Activated CD8-positive, alpha-beta T cell treated with anti-CD3 and anti-CD28 coated beads, Interleukin-2, amount 10 ng/mL, durations not matched to agents 7 days and 5 days (primary cell): ENCODE results near the gene CDK3. TPM values are rescaled to one million over a fixed set of nuclear protein-coding genes. Genes with fewer than 3 reads are reported as not detected.

Experiments used
- ATAC-seq: fragments of 150-1000 bp; cut with Tn5 transposase; one replicate; pipeline ENCODE4 v1.10.0; 2021; ENCODE audit warnings: moderate library complexity
- CTCF ChIA-PET: fragments of 350-600 bp; sonication (Branson Sonifier 250); formaldehyde crosslinking; loops from one replicate; lab custom pipeline; 2021; ENCODE audit warnings: antibody characterized with exemption; lab: Charles Lee
- POLR2A ChIA-PET: fragments of 350-600 bp; sonication (Branson Sonifier 250); formaldehyde crosslinking; loops from one replicate; lab custom pipeline; 2021; ENCODE audit warnings: antibody characterized with exemption; lab: Charles Lee
- DNase-seq: peaks from one replicate; pipeline ENCODE4 v3.0.0-alpha.2; 2020
- H3K27ac Mint-ChIP-seq: one replicate; pipeline ENCODE4 v1.8.0; 2021; ENCODE audit warnings: mild to moderate bottlenecking, mixed read lengths
- H3K27me3 Mint-ChIP-seq: one replicate; pipeline ENCODE4 v1.8.0; 2021; ENCODE audit warnings: low read depth, mixed read lengths
- H3K36me3 Mint-ChIP-seq: one replicate; pipeline ENCODE4 v1.8.0; 2021; ENCODE audit warnings: low read depth, mixed read lengths
- H3K4me1 Mint-ChIP-seq: one replicate; pipeline ENCODE4 v1.8.0; 2021; ENCODE audit warnings: low read depth, mixed read lengths
- H3K4me3 Mint-ChIP-seq: one replicate; pipeline ENCODE4 v1.8.0; 2021; ENCODE audit warnings: mild to moderate bottlenecking, mixed read lengths
- H3K9me3 Mint-ChIP-seq: one replicate; pipeline ENCODE4 v1.8.0; 2022; ENCODE audit warnings: mixed read lengths; ENCODE audit not compliant: insufficient read depth
- total RNA-seq, 2 experiments: library from RNA; stranded (reverse); gene quantifications; one replicate each; pipeline ENCODE4 v1.2.3, GENCODE V29; 2021

Gene CDK3
- total RNA-seq, 2 experiments from 2014 or later: 6.4 to 7.3 TPM

DNA sequence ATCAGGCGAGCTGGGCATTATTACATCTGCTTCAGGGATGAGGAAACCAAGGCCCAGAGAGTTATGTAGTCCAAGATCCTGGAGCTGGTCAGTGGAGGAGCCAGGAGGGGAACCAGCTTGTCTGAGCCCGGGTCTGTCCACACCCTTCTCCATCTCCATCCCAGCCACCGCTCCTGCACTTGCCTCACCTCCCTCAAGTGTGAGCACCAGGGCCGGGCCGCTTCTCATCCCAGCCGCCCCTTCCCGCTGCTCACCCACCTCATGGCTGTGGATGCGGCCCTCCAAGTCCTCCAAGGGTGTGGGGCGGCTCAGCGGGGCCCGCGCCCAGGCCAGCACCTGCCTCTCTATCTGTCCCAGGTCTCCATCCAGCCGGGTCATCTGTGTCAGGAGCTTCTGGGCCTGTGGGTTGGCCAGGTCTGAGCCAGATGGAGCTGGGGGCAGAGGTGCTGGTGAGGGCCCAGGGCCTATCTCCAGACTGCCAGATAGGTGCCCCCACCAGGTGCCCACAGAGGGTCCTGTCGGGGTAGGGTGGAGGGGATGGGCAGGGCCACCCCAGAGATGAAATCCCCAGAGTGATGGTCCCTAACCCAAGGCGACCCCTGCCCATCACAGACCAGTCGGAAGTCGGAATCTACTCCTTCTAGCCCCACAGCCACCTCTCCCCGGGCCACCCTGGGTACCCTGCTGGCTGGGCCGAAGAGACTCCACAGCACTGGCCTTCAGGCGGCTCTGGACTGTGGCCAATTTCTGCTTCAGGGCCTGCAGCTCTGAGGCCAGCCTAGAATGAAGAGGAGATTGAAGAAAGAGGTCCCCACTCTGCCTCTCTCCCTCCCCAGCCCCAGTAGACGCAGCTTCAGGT lies 17.1 kb downstream of the CDK3 start:
- CTCF ChIA-PET: interaction anchor here (1.0 to 1.1 kb wide), 2 partner anchors 13 to 36 kb away, joined by 3 read pairs; no protein-coding TSS in a partner anchor
- Mint-ChIP-seq H3K36me3 (no peaks in the 10 kb centered on the region), H3K4me3 (no peak overlapping the region), H3K9me3 (no peaks in the 10 kb centered on the region), H3K27ac (no peak overlapping the region), H3K4me1 (peaks cover 8% of the 10 kb centered on the region), H3K27me3 (no peaks in the 10 kb centered on the region)
- POLR2A ChIA-PET: interaction anchor here (2.3 kb wide), 1 partner anchor 12 kb away, joined by 15 read pairs; no protein-coding TSS in a partner anchor
- ATAC-seq: no peak
- DNase-seq: no peak

DNA sequence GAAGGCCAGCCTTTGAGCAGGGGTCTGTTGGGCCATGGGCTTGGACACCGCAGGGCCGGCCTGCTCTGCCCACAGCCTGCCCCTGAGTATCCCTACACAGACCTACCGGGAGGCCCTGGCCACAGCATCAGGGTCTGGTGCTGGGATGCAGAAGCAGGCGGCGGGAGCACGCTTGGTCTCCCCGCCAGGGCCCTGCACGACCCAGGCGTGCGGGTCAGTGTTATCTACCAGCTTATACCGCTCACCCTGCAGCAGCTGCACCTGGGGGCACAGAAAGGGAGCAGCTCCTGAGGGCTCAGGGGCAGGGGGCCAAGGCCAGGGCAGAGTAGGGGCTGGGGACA lies 17.7 kb downstream of the CDK3 start:
- ATAC-seq (no peak), DNase-seq (no peak)
- no peak overlapping the region for H3K4me3 Mint-ChIP-seq
- H3K9me3 Mint-ChIP-seq: no peaks in the 10 kb centered on the region
- ChIA-PET CTCF (interaction anchor here (2.3 kb wide), 1 partner anchor 380 kb away, joined by 6 read pairs; no protein-coding TSS in a partner anchor), POLR2A (interaction anchor here (2.3 kb wide), 1 partner anchor 11 kb away, joined by 15 read pairs; no protein-coding TSS in a partner anchor)
- no peaks in the 10 kb centered on the region for H3K36me3 Mint-ChIP-seq
- H3K27me3 Mint-ChIP-seq: no peaks in the 10 kb centered on the region
- H3K27ac Mint-ChIP-seq: no peak overlapping the region
- peaks cover 8% of the 10 kb centered on the region for H3K4me1 Mint-ChIP-seq

DNA sequence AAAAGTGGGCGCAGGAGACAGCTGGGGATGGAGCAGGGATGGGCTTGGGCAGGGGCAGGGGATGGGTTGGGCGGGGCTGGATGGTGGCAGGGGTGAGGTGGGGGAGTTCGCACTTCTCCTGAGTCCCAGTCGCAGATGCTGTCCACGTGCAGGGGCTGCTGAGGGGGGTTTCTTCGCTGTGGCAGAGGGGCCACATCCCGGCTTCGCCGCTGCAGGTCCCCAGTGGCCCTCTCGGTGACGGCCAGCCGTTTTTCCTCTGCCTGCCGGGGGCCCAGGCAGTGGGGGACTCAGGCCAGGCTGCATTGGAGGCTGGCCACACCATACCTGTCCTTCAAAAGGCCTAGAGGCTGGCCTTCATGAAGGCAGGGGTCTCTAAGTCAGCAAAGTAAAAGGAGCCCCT lies 18.1 kb downstream of the CDK3 start:
- H3K9me3 Mint-ChIP-seq: no peaks in the 10 kb centered on the region
- H3K27me3 Mint-ChIP-seq: no peaks in the 10 kb centered on the region
- H3K27ac Mint-ChIP-seq: no peak overlapping the region
- no peak for ATAC-seq
- no peak for DNase-seq
- ChIA-PET CTCF (interaction anchor here (1.5 to 2.3 kb wide), 4 partner anchors 8 to 379 kb away, joined by 6 to 13 read pairs (median 10); no protein-coding TSS in a partner anchor), POLR2A (interaction anchor here (2.3 kb wide), 1 partner anchor 11 kb away, joined by 15 read pairs; no protein-coding TSS in a partner anchor)
- H3K36me3 Mint-ChIP-seq: no peaks in the 10 kb centered on the region
- H3K4me3 Mint-ChIP-seq: no peak overlapping the region
- peaks cover 8% of the 10 kb centered on the region for H3K4me1 Mint-ChIP-seq

DNA sequence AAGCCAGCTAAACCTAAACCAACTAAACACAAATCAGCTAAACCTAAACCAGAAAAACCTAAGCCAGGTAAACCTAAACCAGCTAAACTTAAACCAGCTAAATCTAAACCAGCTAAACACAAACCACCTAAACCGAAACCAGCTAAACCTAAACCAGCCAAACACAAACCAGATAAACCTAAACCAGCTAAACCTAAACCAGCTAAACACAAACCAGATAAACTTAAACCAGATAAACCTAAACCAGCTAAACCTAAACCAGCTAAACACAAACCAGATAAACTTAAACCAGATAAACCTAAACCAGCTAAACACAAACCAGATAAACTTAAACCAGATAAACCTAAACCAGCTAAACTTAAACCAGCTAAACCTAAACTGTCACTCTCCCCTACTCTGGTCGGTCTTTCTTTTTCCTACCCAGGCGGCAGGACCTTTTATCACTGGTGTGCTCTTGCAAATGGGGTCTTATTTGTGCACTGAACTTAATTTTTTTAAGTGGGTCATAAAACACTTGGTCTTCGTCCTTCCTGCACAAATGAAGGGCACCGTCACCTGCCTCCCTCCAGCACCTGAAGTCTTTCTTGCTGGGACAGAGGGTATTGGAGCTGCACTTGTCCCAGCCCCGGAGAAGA lies 19.3 kb downstream of the CDK3 start:
- DNase-seq (no peak), ATAC-seq (no peak)
- H3K36me3 Mint-ChIP-seq: no peaks in the 10 kb centered on the region
- ChIA-PET CTCF (interaction anchor here (0.7 to 2.3 kb wide), 13 partner anchors 9 to 387 kb away, joined by 3 to 13 read pairs (median 4); partner anchors contain the start of genes CDK3 and SMIM5), POLR2A (interaction anchor here (2.3 kb wide), 1 partner anchor 10 kb away, joined by 15 read pairs; no protein-coding TSS in a partner anchor)
- peaks cover 2% of the 10 kb centered on the region for H3K4me1 Mint-ChIP-seq
- H3K4me3 Mint-ChIP-seq: no peak overlapping the region
- no peak overlapping the region for H3K27ac Mint-ChIP-seq
- no peaks in the 10 kb centered on the region for H3K9me3 Mint-ChIP-seq
- no peaks in the 10 kb centered on the region for H3K27me3 Mint-ChIP-seq

DNA sequence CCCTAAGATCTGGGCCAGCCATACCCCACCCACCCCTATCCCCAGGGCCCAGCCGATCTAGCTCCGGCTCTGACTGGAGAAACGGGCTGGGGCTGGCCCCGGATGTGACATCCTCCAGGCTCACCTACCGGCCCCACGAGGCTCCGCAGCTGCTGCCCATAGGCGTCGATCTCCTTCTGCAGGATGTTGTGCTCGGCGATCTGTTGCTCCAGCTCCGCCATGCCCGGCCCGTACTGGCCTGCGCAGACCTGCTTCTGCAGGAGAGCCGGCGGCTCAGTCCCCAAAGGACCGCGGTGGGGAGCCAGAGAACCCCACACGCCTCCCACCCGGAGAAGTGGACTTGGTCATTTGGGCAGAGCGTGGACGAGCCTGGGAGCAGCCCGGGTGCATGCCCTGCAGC lies 21.6 kb downstream of the CDK3 start:
- DNase-seq (no peak), ATAC-seq (no peak)
- no peak overlapping the region for H3K4me3 Mint-ChIP-seq
- ChIA-PET POLR2A (no interaction called here), CTCF (no interaction called here)
- H3K27ac Mint-ChIP-seq: no peak overlapping the region
- H3K27me3 Mint-ChIP-seq: no peaks in the 10 kb centered on the region
- no peaks in the 10 kb centered on the region for H3K9me3 Mint-ChIP-seq
- H3K36me3 Mint-ChIP-seq: no peaks in the 10 kb centered on the region
- H3K4me1 Mint-ChIP-seq: no peaks in the 10 kb centered on the region

DNA sequence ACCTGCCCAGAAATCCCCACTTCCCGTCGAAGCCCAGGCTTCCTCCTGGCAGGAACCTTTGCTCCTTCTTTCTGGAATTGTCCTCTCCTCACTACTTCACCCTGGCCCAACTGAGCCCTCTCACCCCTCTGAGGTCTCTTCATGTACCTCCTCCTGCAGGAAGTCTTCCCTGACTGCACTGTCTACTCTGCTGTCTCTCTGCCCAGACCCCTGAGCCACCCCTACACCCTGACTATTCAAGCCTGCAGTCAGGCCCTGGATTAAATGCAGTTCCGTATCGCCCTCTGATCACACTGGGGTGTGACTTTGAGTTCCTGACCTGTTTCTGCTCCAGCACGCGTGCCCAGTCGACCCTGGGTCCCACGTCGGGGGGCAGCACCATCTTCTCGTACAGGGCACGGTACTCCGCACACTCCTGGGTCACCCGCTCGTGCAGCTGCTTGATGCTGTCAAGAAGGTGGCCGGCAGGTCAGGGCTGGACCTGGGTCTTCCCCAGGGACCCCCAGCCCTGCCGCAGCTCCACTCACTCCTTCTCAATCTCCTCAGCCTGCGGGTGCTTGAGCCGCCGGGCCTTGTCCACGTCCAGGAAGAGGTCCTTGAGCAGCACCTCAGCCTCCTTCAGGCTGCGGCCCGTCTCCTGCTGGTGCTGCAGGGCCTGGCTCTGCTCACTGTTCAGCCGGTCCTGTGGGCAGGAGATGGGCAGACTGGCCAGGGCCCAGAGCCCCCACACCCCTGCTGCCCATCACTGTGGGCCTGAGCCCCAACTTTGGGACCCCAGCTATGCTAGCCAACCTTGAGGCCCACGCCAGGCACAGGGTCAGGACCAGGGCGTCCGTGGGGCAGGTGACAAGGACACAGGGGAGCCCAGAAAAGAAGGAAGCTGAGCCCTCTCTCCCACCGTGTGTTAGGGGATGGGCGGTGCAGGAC lies 22.6 kb downstream of the CDK3 start:
- Mint-ChIP-seq H3K4me1 (peaks cover 1% of the 10 kb centered on the region), H3K36me3 (no peaks in the 10 kb centered on the region), H3K27ac (no peak overlapping the region), H3K9me3 (no peaks in the 10 kb centered on the region), H3K4me3 (no peak overlapping the region), H3K27me3 (no peaks in the 10 kb centered on the region)
- DNase-seq (no peak), ATAC-seq (no peak)
- CTCF ChIA-PET: interaction anchor here (1.1 kb wide), 1 partner anchor 9 kb away, joined by 3 read pairs; no protein-coding TSS in a partner anchor
- POLR2A ChIA-PET: no interaction called here

DNA sequence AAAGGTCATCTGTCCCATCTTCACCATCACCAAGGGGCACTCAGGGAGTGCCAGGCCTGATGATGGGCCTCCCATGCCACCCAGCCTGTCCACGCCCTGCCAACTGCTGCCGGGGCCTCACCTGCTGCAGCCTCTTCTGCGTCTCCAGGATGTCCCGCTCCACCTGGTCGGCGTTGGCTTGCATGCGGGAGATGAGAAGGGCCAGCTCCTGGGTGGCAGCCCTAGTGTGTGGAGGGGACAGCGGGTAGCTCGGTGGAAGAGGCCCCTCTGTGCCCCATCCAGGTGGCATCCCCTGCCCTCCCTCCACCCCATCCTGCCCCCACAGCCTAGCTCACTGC lies 23.2 kb downstream of the CDK3 start:
- H3K27ac Mint-ChIP-seq: no peak overlapping the region
- DNase-seq: no peak
- ChIA-PET POLR2A (no interaction called here), CTCF (interaction anchor here (1.1 kb wide), 1 partner anchor 10 kb away, joined by 3 read pairs; no protein-coding TSS in a partner anchor)
- H3K9me3 Mint-ChIP-seq: no peaks in the 10 kb centered on the region
- no peaks in the 10 kb centered on the region for H3K27me3 Mint-ChIP-seq
- H3K4me1 Mint-ChIP-seq: peaks cover 7% of the 10 kb centered on the region
- ATAC-seq: no peak
- no peaks in the 10 kb centered on the region for H3K36me3 Mint-ChIP-seq
- no peak overlapping the region for H3K4me3 Mint-ChIP-seq

DNA sequence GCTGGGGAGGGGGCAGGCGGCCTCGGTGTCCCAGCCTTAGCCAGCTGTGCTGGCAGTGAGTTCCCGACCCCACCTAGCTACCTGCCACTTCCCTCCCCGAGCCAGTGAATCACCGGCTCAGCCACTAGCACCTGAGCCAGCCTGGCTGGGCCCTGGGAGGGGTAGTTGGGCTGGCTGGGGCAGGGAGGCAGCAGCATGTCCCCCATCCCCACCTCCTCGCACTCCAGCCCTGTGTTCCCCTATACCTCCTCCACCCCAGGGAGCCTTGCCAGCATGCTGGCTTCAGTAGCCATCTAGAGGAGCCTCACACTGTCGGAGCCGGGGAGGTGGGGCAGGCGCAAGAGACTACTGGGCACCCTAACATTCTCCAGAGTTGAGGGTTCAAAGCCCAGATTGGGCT lies 23.7 kb downstream of the CDK3 start:
- H3K36me3 Mint-ChIP-seq: no peaks in the 10 kb centered on the region
- CTCF ChIA-PET: interaction anchor here (1.1 kb wide), 1 partner anchor 10 kb away, joined by 3 read pairs; no protein-coding TSS in a partner anchor

DNA sequence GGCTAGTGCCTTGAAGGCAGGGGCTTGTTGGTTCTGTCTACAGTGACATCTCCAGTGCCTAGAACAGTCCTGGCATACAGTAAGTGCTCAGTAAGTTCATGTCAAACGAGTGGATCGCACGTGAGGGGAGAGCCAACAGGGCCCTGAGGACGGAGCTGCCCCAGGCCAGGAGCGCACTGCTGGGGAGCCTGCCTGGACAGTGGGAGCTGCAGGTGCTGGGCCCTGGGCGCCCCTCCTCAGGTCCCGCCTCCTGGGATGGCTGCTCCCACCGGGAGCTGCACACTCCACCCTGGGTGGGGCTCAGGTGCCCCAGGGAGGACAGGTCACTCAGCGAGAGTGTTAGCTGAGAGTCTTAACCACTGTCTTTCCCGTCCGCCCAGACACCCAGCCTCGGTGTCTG lies 24.6 kb downstream of the CDK3 start:
- peaks cover 2% of the 10 kb centered on the region for H3K36me3 Mint-ChIP-seq
- DNase-seq: no peak
- ChIA-PET POLR2A (no interaction called here), CTCF (interaction anchor here (0.9 kb wide), 1 partner anchor 11 kb away, joined by 4 read pairs; no protein-coding TSS in a partner anchor)
- H3K9me3 Mint-ChIP-seq: no peaks in the 10 kb centered on the region
- no peaks in the 10 kb centered on the region for H3K27me3 Mint-ChIP-seq
- no peak overlapping the region for H3K4me3 Mint-ChIP-seq
- H3K27ac Mint-ChIP-seq: no peak overlapping the region
- no peak for ATAC-seq
- H3K4me1 Mint-ChIP-seq: peaks cover 20% of the 10 kb centered on the region

More for the DNA sequence above, 23.7 kb downstream of the CDK3 start:
- H3K27ac Mint-ChIP-seq: no peak overlapping the region
- no peak for DNase-seq
- H3K4me3 Mint-ChIP-seq: no peak overlapping the region
- H3K9me3 Mint-ChIP-seq: no peaks in the 10 kb centered on the region
- POLR2A ChIA-PET: no interaction called here
- ATAC-seq: no peak
- H3K4me1 Mint-ChIP-seq: peaks cover 12% of the 10 kb centered on the region
- no peaks in the 10 kb centered on the region for H3K27me3 Mint-ChIP-seq

DNA sequence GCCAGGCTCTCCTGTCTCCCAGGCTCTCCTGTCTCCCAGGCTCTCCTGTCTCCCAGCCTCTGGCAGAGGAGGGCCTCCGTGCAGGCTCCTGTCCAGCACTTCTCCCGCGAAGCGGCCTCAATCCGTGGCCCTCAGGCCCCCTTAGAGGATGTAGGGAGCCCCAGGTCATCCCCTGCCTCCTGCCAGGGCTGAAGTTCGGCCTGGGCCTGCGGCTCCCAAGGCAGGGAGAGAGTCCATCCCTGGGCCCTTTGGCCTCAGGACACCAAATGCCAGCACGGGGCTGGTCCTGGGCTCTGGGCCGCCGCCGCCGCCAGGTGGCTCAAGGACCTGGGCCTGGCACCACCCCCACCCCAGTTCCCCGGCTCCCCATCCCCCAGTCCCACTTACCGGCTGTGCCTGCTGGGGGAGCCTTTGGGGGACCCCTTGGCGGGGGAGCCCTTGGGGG lies 26.1 kb downstream of the CDK3 start:
- H3K4me3 Mint-ChIP-seq: no peak overlapping the region
- ChIA-PET POLR2A (no interaction called here), CTCF (no interaction called here)
- peaks cover 2% of the 10 kb centered on the region for H3K36me3 Mint-ChIP-seq
- DNase-seq (no peak), ATAC-seq (no peak)
- H3K4me1 Mint-ChIP-seq: peaks cover 20% of the 10 kb centered on the region
- no peaks in the 10 kb centered on the region for H3K27me3 Mint-ChIP-seq
- H3K9me3 Mint-ChIP-seq: no peaks in the 10 kb centered on the region
- H3K27ac Mint-ChIP-seq: no peak overlapping the region

DNA sequence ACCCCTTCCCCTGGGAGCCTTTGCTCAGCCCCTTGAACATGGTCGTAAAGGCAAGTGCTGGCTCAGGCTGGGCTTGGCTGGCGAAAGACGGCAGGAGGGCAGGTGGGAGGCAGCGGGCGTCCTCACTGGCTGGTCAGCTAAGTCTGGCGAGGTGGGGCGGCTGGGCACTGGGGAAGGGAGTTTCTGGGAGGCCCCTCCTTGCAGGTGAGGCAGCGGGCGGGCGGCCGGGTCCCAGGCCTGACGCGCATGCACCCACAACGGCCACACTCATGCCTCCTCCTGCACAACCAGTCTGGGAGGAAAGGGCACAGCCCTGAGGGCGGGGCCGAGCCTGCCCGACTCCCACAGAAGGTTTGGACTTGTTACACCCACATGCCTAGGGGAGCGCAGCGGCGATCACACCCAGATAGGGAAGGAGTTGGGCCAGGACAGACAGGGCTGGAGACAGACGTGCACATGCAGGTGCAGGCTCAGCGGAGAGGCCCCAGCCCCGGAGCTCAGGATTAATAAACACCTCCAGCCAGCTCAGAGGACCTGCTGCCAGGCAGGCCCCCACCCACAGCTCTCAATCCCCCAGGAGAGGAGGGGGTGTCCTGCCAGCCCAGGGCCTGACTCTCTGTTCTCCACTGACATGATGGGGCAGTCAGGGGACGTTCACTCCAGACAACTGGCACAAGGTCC lies 26.6 kb downstream of the CDK3 start, which contains the start of gene EVPL:
TSS of gene EVPL (minus strand) at position 148 of the 681 bp plus-strand sequence. CDS start at position 40, 108 bp downstream.
- H3K4me1 Mint-ChIP-seq: peaks cover 22% of the 10 kb centered on the region
- DNase-seq (no peak), ATAC-seq (no peak)
- ChIA-PET POLR2A (no interaction called here), CTCF (no interaction called here)
- H3K9me3 Mint-ChIP-seq: no peaks in the 10 kb centered on the region
- H3K27ac Mint-ChIP-seq: no peak within 1 kb of the TSS
- H3K36me3 Mint-ChIP-seq: peaks cover 2% of the 10 kb centered on the region
- H3K27me3 Mint-ChIP-seq: no peaks in the 10 kb centered on the region
- no peak within 1 kb of the TSS for H3K4me3 Mint-ChIP-seq
